Gastrocnemius medialis (tissue), 4 donors: Measurements from ENCODE around the gene GFPT1. TPM values are rescaled to one million over a fixed set of nuclear protein-coding genes. Genes with fewer than 3 reads are reported as not detected.

Experiments used
- ATAC-seq, 2 donors: fragments of 150-250 bp; one replicate each; pipeline ENCODE4 v1.9.1; 2016
- DNase-seq, 2 donors: peaks; one replicate each; pipeline ENCODE4 v3.0.0-alpha.2; 2019
- H3K27ac ChIP-seq, 4 donors: fragments of 200-600 bp; sonication (generic); 1 replicate in 1 of 4; 2 replicates in 3 of 4; pipeline ENCODE4 v1.5.1; 2016 to 2018; ENCODE audit warnings: mild to moderate bottlenecking in 2 of 4, moderate library complexity in 1 of 4
- H3K27me3 ChIP-seq, 3 donors: fragments of 200-600 bp; sonication (generic) in 2 of 3; 1 replicate in 1 of 3; 2 replicates in 2 of 3; pipeline versions ENCODE4 v1.5.1 to v1.6.0; 2016 to 2019; ENCODE audit warnings: mild to moderate bottlenecking in 1 of 3, moderate library complexity in 1 of 3
- H3K36me3 ChIP-seq, 2 donors: fragments of 200-600 bp; sonication (generic) in 1 of 2; one replicate each; pipeline ENCODE4 v1.5.1; 2017 to 2018
- H3K4me1 ChIP-seq, 2 donors: fragments of 200-600 bp; sonication (generic) in 1 of 2; one replicate each; pipeline ENCODE4 v1.5.1; 2016 to 2017; ENCODE audit warnings: mild to moderate bottlenecking in 2 of 2
- H3K4me3 ChIP-seq, 4 donors: fragments of 200-600 bp; sonication (generic) in 3 of 4; 1 replicate in 1 of 4; 2 replicates in 3 of 4; pipeline ENCODE4 v1.5.1; 2016 to 2019; ENCODE audit warnings: mild to moderate bottlenecking in 2 of 4
- H3K9me3 ChIP-seq, 3 donors: fragments of 200-600 bp; sonication (generic) in 2 of 3; 1 replicate in 1 of 3; 2 replicates in 2 of 3; pipeline ENCODE4 v1.5.1; 2016 to 2019
- CTCF ChIP-seq, 5 experiments: fragments of 450-650 bp in 3 of 5; fragments of 200-600 bp in 2 of 5; sonication (generic) in 2 of 5; IDR thresholded peaks in 4 of 5; conservative IDR thresholded peaks in 1 of 5; 1 replicate in 4 of 5; 2 replicates in 1 of 5; pipeline ENCODE4 v1.5.1; 2016 to 2019; ENCODE audit warnings: antibody characterized with exemption in 5 of 5, mild to moderate bottlenecking in 3 of 5, moderate library complexity in 3 of 5
- POLR2A ChIP-seq, 2 donors: fragments of 450-650 bp; IDR thresholded peaks; one replicate each; pipeline ENCODE4 v1.6.1; 2017; ENCODE audit warnings: antibody characterized with exemption in 2 of 2, mild to moderate bottlenecking in 2 of 2, moderate library complexity in 2 of 2
- in situ Hi-C, 4 donors: fragments of 200-750 bp; cut with MboI; loops; one replicate each; pipeline versions ENCODE4 v1.15.0 to v1.8.0; 2017; ENCODE audit warnings: low sequenced_read_pairs in 4 of 4
- intact Hi-C: fragments of 100-400 bp; cut with DNase I; formaldehyde crosslinking; loops from one replicate; pipeline ENCODE4 v1.15.1; 2023; ENCODE audit warnings: low total_unique reads
- total RNA-seq, 4 donors: library from RNA; depleted of rRNA; stranded (reverse); fragments of >200 nt; gene quantifications; one replicate each; pipeline versions ENCODE4 v1.1.0 to v1.2.3, GENCODE V29; 2016

The GFPT1 gene
- total RNA-seq, 4 donors from 2014 or later = 12.2 to 31.4 (median 14.8) TPM

GRCh38 chr2:69348781-69349180 is 38.2 kb downstream of the GFPT1 start:
- no peaks in the 10 kb centered on the region for H3K4me1 ChIP-seq
- H3K9me3 ChIP-seq = no peaks in the 10 kb centered on the region
- peaks cover 0 to 79% of the 10 kb centered on the region in 2 donors for H3K36me3 ChIP-seq
- H3K4me3 ChIP-seq = no peak overlapping the region
- in situ Hi-C loops = no loop called here
- DNase-seq (no peak), ATAC-seq (no peak)
- no peaks in the 10 kb centered on the region for H3K27me3 ChIP-seq
- H3K27ac ChIP-seq = no peak overlapping the region
- TF ChIP-seq POLR2A (IDR thresholded peaks at IDR 0.05) (no peak), CTCF (IDR thresholded peaks at IDR 0.05 in 4 of 5, conservative IDR thresholded peaks at IDR 0.05 in 1 of 5) (no peak)
- intact Hi-C loops = no loop called here

GRCh38 chr2:69345434-69345833 is 41.6 kb downstream of the GFPT1 start:
- H3K4me3 ChIP-seq = no peak overlapping the region
- no peak for ATAC-seq
- no peak for DNase-seq

GRCh38 chr2:69344305-69344704 is 42.7 kb downstream of the GFPT1 start:
- TF ChIP-seq CTCF (IDR thresholded peaks at IDR 0.05 in 4 of 5, conservative IDR thresholded peaks at IDR 0.05 in 1 of 5) (no peak), POLR2A (IDR thresholded peaks at IDR 0.05) (no peak)
- Histone ChIP-seq H3K27me3 (no peaks in the 10 kb centered on the region), H3K36me3 (peaks cover 2 to 75% of the 10 kb centered on the region in 2 donors), H3K4me1 (no peaks in the 10 kb centered on the region), H3K9me3 (no peaks in the 10 kb centered on the region), H3K4me3 (no peak overlapping the region), H3K27ac (no peak overlapping the region)
- ATAC-seq (no peak), DNase-seq (no peak)
- in situ Hi-C loops = no loop called here
- intact Hi-C loops = no loop called here

More at GRCh38 chr2:69345434-69345833, 41.6 kb downstream of the GFPT1 start:
- Histone ChIP-seq H3K27me3 (no peaks in the 10 kb centered on the region), H3K9me3 (no peaks in the 10 kb centered on the region), H3K4me1 (no peaks in the 10 kb centered on the region), H3K27ac (no peak overlapping the region), H3K36me3 (peaks cover 2 to 86% of the 10 kb centered on the region in 2 donors)
- in situ Hi-C loops = no loop called here
- TF ChIP-seq CTCF (IDR thresholded peaks at IDR 0.05 in 4 of 5, conservative IDR thresholded peaks at IDR 0.05 in 1 of 5) (no peak), POLR2A (IDR thresholded peaks at IDR 0.05) (no peak)
- intact Hi-C loops = no loop called here

- no peak for ATAC-seq
Observed at GRCh38 chr2:69340101-69340775, 46.8 kb downstream of the GFPT1 start.

More at GRCh38 chr2:69340101-69340775, 46.8 kb downstream of the GFPT1 start:
- H3K9me3 ChIP-seq = no peaks in the 10 kb centered on the region
- no peak for DNase-seq
- peaks cover 2 to 70% of the 10 kb centered on the region in 2 donors for H3K36me3 ChIP-seq
- no peak overlapping the region for H3K4me3 ChIP-seq
- in situ Hi-C loops (no loop called here), intact Hi-C loops (no loop called here)
- H3K27ac ChIP-seq = no peak overlapping the region
- H3K27me3 ChIP-seq = no peaks in the 10 kb centered on the region
- H3K4me1 ChIP-seq = no peaks in the 10 kb centered on the region
- TF ChIP-seq POLR2A (IDR thresholded peaks at IDR 0.05) = no peak
- TF ChIP-seq CTCF (IDR thresholded peaks at IDR 0.05 in 4 of 5, conservative IDR thresholded peaks at IDR 0.05 in 1 of 5) = no peak
